Right lobe of liver (tissue), 6 donors: Measurements from ENCODE around the gene CNEP1R1. TPM values are rescaled to one million over a fixed set of nuclear protein-coding genes. Genes with fewer than 3 reads are reported as not detected.

Experiments
- ATAC-seq, 4 donors: fragments of 200-7000 bp; cut with Tn5 transposase; one replicate each; pipeline ENCODE4 v1.9.1; 2020; ENCODE audit warnings: mild to moderate bottlenecking in 4 of 4, moderate library complexity in 4 of 4
- DNase-seq, 3 donors: peaks; one replicate each; pipeline ENCODE4 v3.0.0-alpha.2; 2020
- H3K27ac ChIP-seq, 3 donors: fragments of 200-600 bp; one replicate each; pipeline ENCODE4 v1.8.0; 2022
- H3K27me3 ChIP-seq, 2 donors: fragments of 200-600 bp; one replicate each; pipeline ENCODE4 v1.8.0; 2022
- H3K36me3 ChIP-seq, 4 donors: fragments of 200-600 bp; sonication (generic) in 1 of 4; one replicate each; pipeline versions ENCODE4 v1.5.1 to v1.8.0; 2017 to 2022; ENCODE audit warnings: control low read depth in 1 of 4
- H3K4me1 ChIP-seq, 4 donors: fragments of 200-600 bp; sonication (generic) in 1 of 4; one replicate each; pipeline versions ENCODE4 v1.5.1 to v1.8.0; 2017 to 2022; ENCODE audit warnings: control low read depth in 1 of 4
- H3K4me3 ChIP-seq, 3 donors: fragments of 200-600 bp; one replicate each; pipeline ENCODE4 v1.8.0; 2022
- H3K9me3 ChIP-seq, 4 donors: fragments of 200-600 bp; sonication (generic) in 1 of 4; one replicate each; pipeline versions ENCODE4 v1.5.1 to v1.8.0; 2017 to 2022; ENCODE audit warnings: control low read depth in 1 of 4
- POLR2A ChIP-seq: fragments of 450-650 bp; IDR thresholded peaks from one replicate; pipeline ENCODE4 v1.6.1; 2017; ENCODE audit warnings: antibody characterized with exemption, mild to moderate bottlenecking
- WGBS: methylation state at CpG from one replicate; pipeline ENCODE4 v1.1.6; 2018; ENCODE audit warnings: low coverage, low lambda C conversion rate; ENCODE audit not compliant: insufficient coverage; ENCODE audit errors: missing lambda C conversion rate; 5-methylcytosine and 5-hydroxymethylcytosine counted together
- intact Hi-C, 2 donors: fragments of 100-400 bp; cut with DNase I; formaldehyde crosslinking; loops; one replicate each; pipeline versions ENCODE4 v1.11.2 to v1.14.1; 2022
- total RNA-seq, 6 experiments: library from RNA; depleted of rRNA in 2 of 6; stranded (reverse); fragments of >200 nt in 2 of 6; fragmentation: NEBNext Ultra II Directional in 3 of 6; extraction: Animal tissue kit (Norgen Biotek cat#: 25700) in 3 of 6; gene quantifications; one replicate each; pipeline versions ENCODE4 v1.1.0 to v1.2.4, GENCODE V29; 2016 to 2023
- TF ChIP-seq, protein P1 (sequence below), 4 donors: fragments of 200-600 bp in 3 of 4; fragments of 450-650 bp in 1 of 4; IDR thresholded peaks; one replicate each; pipeline versions ENCODE4 v1.5.1 to v1.8.0; 2016 to 2022; ENCODE audit warnings: antibody characterized with exemption in 4 of 4, mild to moderate bottlenecking in 2 of 4
- donor health status: DM: no; HTN: yes; CAD: no.
- donor health status: DM: no; HTN: no; CAD: no.
- donor health status: DM: no; HTN: no; CAD: no.
- donor health status: DM: no; HTN: yes; CAD: no.
- donor health status: DM: no; HTN: yes; CAD: no.

Gene CNEP1R1
- total RNA-seq, 6 experiments from 2014 or later, result 6.0 to 9.6 (median 7.5) TPM

DNA sequence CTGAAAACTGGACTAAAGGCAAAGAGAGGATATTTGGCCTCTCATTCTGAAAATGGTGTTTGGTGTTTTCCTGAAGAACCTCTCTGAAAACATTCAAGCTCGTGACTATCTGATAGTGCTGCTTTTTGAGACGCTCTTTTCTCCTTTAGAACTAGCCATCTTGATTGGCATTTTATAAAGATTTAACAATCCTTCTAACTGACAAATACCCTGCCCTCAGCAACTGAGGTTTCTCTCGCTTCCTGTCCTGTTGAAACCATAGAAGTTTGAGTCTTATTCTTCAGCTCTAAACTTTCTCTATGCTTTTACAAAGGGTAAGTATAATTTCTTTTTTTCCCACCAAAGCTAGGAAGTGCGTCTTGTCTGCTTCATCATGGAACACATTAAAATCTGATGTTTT lies 13.3 kb downstream of the CNEP1R1 start:
- TF ChIP-seq POLR2A, result no peak
- TF ChIP-seq, protein P1, sequence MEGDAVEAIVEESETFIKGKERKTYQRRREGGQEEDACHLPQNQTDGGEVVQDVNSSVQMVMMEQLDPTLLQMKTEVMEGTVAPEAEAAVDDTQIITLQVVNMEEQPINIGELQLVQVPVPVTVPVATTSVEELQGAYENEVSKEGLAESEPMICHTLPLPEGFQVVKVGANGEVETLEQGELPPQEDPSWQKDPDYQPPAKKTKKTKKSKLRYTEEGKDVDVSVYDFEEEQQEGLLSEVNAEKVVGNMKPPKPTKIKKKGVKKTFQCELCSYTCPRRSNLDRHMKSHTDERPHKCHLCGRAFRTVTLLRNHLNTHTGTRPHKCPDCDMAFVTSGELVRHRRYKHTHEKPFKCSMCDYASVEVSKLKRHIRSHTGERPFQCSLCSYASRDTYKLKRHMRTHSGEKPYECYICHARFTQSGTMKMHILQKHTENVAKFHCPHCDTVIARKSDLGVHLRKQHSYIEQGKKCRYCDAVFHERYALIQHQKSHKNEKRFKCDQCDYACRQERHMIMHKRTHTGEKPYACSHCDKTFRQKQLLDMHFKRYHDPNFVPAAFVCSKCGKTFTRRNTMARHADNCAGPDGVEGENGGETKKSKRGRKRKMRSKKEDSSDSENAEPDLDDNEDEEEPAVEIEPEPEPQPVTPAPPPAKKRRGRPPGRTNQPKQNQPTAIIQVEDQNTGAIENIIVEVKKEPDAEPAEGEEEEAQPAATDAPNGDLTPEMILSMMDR (IDR thresholded peaks at IDR 0.05), result no peak
- Histone ChIP-seq H3K36me3 (peaks cover 0 to 3% (median 0%) of the 10 kb centered on the region in 4 donors), H3K4me3 (no peak overlapping the region), H3K4me1 (peaks cover 0 to 12% (median 3%) of the 10 kb centered on the region in 4 donors), H3K27ac (peak overlapping the region in 2 of 3 donors; percentile 6 to 27), H3K27me3 (no peaks in the 10 kb centered on the region), H3K9me3 (no peaks in the 10 kb centered on the region)
- WGBS, result 64% methylated on average over 4 of the region's 4 CpGs
- ATAC-seq, result peak in 1 of 4 donors; percentile 18
- intact Hi-C loops, result no loop called here
- no peak for DNase-seq

DNA sequence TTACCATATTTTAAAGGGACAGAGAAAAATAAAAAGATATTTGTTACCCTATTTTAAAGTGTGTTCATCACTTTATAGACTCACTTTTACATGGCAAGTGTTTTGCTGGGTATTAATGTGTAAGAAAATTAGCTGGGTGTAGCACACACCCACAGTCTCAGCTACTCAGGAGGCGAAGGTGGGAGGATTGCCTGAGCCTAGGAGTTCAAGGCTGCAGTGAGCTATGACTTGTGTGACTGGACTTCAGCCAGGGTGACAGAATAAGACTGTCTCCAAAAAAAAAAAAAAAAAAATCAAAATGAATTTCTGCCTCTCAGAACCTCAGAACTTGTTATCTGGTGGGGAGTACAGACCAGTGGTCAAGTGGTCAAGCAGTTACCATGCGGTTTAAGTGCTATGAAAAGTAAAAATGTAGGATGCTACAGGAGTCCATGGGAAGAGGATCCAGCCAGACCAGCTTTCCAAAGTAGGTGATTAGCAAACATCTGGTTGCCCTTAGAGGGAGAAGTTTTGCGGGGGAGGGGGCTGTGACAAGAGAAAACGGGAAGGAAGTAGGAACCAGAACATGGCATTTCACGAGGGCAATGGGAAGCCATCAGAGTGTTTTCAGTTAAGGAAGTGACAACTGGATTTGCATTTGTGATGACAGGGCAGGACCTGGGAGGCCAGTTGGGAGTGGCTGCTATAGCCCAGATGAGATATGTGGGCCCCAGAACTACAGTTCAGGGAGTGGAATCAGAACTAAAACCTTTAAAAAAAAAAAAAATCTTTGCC lies 13.9 kb downstream of the CNEP1R1 start:
- ATAC-seq (peak; percentile 63 to 80 (median 72)), DNase-seq (peak in 2 of 3 donors; percentile 30 to 58)
- TF ChIP-seq, protein P1 (IDR thresholded peaks at IDR 0.05), result no peak
- TF ChIP-seq POLR2A, result no peak
- intact Hi-C loops, result no loop called here
- no peaks in the 10 kb centered on the region for H3K27me3 ChIP-seq
- H3K9me3 ChIP-seq, result no peaks in the 10 kb centered on the region
- no peak overlapping the region for H3K4me3 ChIP-seq
- H3K4me1 ChIP-seq, result peaks cover 0 to 12% (median 3%) of the 10 kb centered on the region in 4 donors
- H3K36me3 ChIP-seq, result no peaks in the 10 kb centered on the region
- peak overlapping the region in 2 of 3 donors; percentile 27 to 32 for H3K27ac ChIP-seq
- 40% methylated on average over 4 of the region's 5 CpGs for WGBS

DNA sequence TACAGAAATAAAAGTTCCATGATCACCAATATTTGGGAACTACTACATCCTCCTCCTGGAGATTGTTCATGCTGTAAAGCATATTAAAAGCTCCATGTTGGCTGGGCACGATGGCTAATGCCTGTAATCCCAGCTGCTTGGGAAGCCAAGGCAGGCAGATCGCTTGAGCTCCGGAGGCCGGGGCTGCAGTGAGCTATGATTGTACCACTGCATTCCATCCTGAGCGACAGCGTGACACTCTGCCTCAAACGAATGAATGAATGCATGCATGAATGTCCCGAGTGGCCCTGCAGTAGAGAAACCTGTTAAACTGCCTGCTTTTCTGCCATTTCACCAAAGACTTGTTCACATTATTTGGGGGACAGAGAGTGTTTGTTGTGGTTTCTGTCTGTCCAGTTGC lies 15.0 kb downstream of the CNEP1R1 start:
- peak overlapping the region in 1 of 3 donors; percentile 32 for H3K27ac ChIP-seq
- no peak for DNase-seq

DNA sequence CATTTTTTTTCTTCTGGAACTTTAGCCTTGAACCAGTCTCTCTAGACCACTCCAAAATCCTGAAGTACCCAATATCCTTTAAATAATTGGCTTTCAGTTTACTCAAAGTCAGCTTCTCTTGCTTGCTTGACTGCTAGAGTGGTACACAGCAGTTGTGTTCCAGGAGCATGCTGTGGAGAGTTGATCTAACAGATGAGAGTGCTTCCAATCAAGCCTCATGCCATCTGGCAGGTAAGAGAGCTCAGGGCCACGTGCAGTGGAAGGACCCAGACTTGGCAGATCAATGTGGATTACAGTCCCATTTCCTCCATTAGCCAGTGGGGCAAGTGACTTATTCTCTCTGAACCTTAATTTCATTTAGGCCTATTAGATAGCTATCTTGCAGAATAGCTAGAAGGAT lies 15.7 kb downstream of the CNEP1R1 start:
- H3K9me3 ChIP-seq, result no peaks in the 10 kb centered on the region
- 43% methylated on average over 1 of the region's 1 CpG for WGBS
- H3K27me3 ChIP-seq, result no peaks in the 10 kb centered on the region
- intact Hi-C loops, result no loop called here
- H3K36me3 ChIP-seq, result no peaks in the 10 kb centered on the region
- DNase-seq (no peak), ATAC-seq (no peak)
- TF ChIP-seq, protein P1 (IDR thresholded peaks at IDR 0.05), result no peak
- TF ChIP-seq POLR2A, result no peak
- H3K27ac ChIP-seq, result no peak overlapping the region
- H3K4me3 ChIP-seq, result no peak overlapping the region
- peaks cover 0 to 6% (median 3%) of the 10 kb centered on the region in 4 donors for H3K4me1 ChIP-seq

More for the DNA sequence above, 15.0 kb downstream of the CNEP1R1 start:
- Histone ChIP-seq H3K9me3 (no peaks in the 10 kb centered on the region), H3K4me3 (no peak overlapping the region), H3K4me1 (peaks cover 0 to 12% (median 3%) of the 10 kb centered on the region in 4 donors), H3K27me3 (no peaks in the 10 kb centered on the region), H3K36me3 (no peaks in the 10 kb centered on the region)
- WGBS, result 60% methylated on average over 1 of the region's 8 CpGs
- TF ChIP-seq, protein P1 (IDR thresholded peaks at IDR 0.05), result no peak
- TF ChIP-seq POLR2A, result no peak
- intact Hi-C loops, result no loop called here
- ATAC-seq, result no peak
